Loucy (cell line): ENCODE results near the gene PCDHGA1.

Source experiments
- H2AFZ ChIP-seq: fragments of 200-600 bp; sonication (generic); 2 replicates; pipeline ENCODE4 v1.6.0; 2016; ENCODE audit warnings: antibody characterized with exemption, mild to moderate bottlenecking, low read length, moderate library complexity
- H3F3A ChIP-seq: fragments of 200-600 bp; 2 replicates; pipeline ENCODE4 v1.6.0; 2016; ENCODE audit warnings: antibody characterized with exemption, low read depth, mild to moderate bottlenecking
- H3K27me3 ChIP-seq: fragments of 200-600 bp; sonication (generic); 2 replicates; pipeline ENCODE4 v1.6.1; 2014; ENCODE audit warnings: low read length, mild to moderate bottlenecking; ENCODE audit not compliant: insufficient read depth, poor library complexity, severe bottlenecking
- H3K36me3 ChIP-seq: fragments of 200-600 bp; sonication (generic); 2 replicates; pipeline ENCODE4 v1.6.1; 2016; ENCODE audit warnings: low read length; ENCODE audit not compliant: insufficient read depth
- H3K4me1 ChIP-seq: fragments of 200-600 bp; sonication (generic); 2 replicates; pipeline ENCODE4 v1.5.1; 2014; ENCODE audit warnings: low read length, mild to moderate bottlenecking; ENCODE audit not compliant: insufficient read depth, poor library complexity, severe bottlenecking
- H3K4me2 ChIP-seq: fragments of 200-600 bp; sonication (generic); 2 replicates; pipeline ENCODE4 v1.6.0; 2014; ENCODE audit warnings: antibody characterized with exemption, low read length, low read depth, mild to moderate bottlenecking; ENCODE audit not compliant: poor library complexity, severe bottlenecking
- H3K4me3 ChIP-seq: fragments of 200-600 bp; sonication (generic); 2 replicates; pipeline ENCODE4 v1.5.1; 2014; ENCODE audit warnings: low read length, mild to moderate bottlenecking, mixed read lengths; ENCODE audit not compliant: poor library complexity, severe bottlenecking
- H3K79me2 ChIP-seq: fragments of 200-600 bp; sonication (generic); 2 replicates; pipeline ENCODE4 v1.6.1; 2014; ENCODE audit warnings: low read length; ENCODE audit not compliant: insufficient read depth
- H3K9ac ChIP-seq: fragments of 200-600 bp; sonication (generic); 2 replicates; pipeline ENCODE4 v1.6.0; 2014; ENCODE audit warnings: mild to moderate bottlenecking, low read depth, low read length, moderate library complexity; ENCODE audit not compliant: poor library complexity, severe bottlenecking
- H3K9me2 ChIP-seq: fragments of 200-600 bp; sonication (generic); replicated peaks from 2 replicates; pipeline ENCODE4 v1.6.1; 2016; ENCODE audit warnings: low read depth, low read length, mixed read lengths
- H3K9me3 ChIP-seq: fragments of 200-600 bp; sonication (generic); 2 replicates; pipeline ENCODE4 v1.6.1; 2014; ENCODE audit warnings: mild to moderate bottlenecking, antibody characterized with exemption, low read length, low read depth; ENCODE audit not compliant: insufficient read depth
- H4K20me1 ChIP-seq: fragments of 200-600 bp; sonication (generic); 2 replicates; pipeline ENCODE4 v1.6.0; 2014; ENCODE audit warnings: antibody characterized with exemption, low read length, mild to moderate bottlenecking; ENCODE audit not compliant: insufficient read depth, poor library complexity, severe bottlenecking
- CTCF ChIP-seq: fragments of 200-600 bp; sonication (generic); conservative IDR thresholded peaks from 2 replicates; pipeline ENCODE4 v1.5.1; 2014; ENCODE audit warnings: mild to moderate bottlenecking, antibody characterized with exemption, low read length
- EZH2phosphoT487 ChIP-seq: fragments of 200-600 bp; IDR thresholded peaks from 2 replicates; pipeline ENCODE4 v1.6.1; 2018; ENCODE audit warnings: antibody characterized with exemption, mild to moderate bottlenecking, moderate library complexity, borderline replicate concordance

Gene PCDHGA1

GRCh38 chr5:141488591-141489561 lies 158.6 kb downstream of the PCDHGA1 start, which contains the start of gene PCDHGC5:
TSS of gene PCDHGC5 (plus strand) at chr5:141489081. CDS start at chr5:141489241, 160 bp downstream.
- Histone ChIP-seq H3K27me3 (no peaks in the 10 kb centered on the region), H3K9me3 (no peaks in the 10 kb centered on the region), H3K4me2 (no peak within 1 kb of the TSS), H3K36me3 (no peaks in the 10 kb centered on the region), H3K4me3 (no peak within 1 kb of the TSS), H3K79me2 (no peaks in the 10 kb centered on the region), H3F3A (no peaks in the 10 kb centered on the region), H3K9me2 (no peaks in the 10 kb centered on the region), H3K9ac (no peak within 1 kb of the TSS), H3K4me1 (no peaks in the 10 kb centered on the region), H2AFZ (no peak within 1 kb of the TSS), H4K20me1 (no peaks in the 10 kb centered on the region)
- TF ChIP-seq CTCF (no peak), EZH2phosphoT487 (no peak)

GRCh38 chr5:141489841-141490240 lies 159.5 kb downstream of the PCDHGA1 start:
- H3K4me1 ChIP-seq = no peaks in the 10 kb centered on the region
- TF ChIP-seq EZH2phosphoT487 (no peak), CTCF (no peak)
- no peaks in the 10 kb centered on the region for H4K20me1 ChIP-seq
- H3K9me3 ChIP-seq = no peaks in the 10 kb centered on the region
- no peak overlapping the region for H3K4me3 ChIP-seq
- no peak overlapping the region for H2AFZ ChIP-seq
- no peaks in the 10 kb centered on the region for H3K36me3 ChIP-seq
- no peaks in the 10 kb centered on the region for H3K27me3 ChIP-seq
- no peaks in the 10 kb centered on the region for H3F3A ChIP-seq
- no peaks in the 10 kb centered on the region for H3K9me2 ChIP-seq
- H3K4me2 ChIP-seq = no peak overlapping the region
- no peaks in the 10 kb centered on the region for H3K79me2 ChIP-seq
- no peak overlapping the region for H3K9ac ChIP-seq

- Histone ChIP-seq H3K9ac (no peak overlapping the region), H3F3A (no peaks in the 10 kb centered on the region), H3K36me3 (no peaks in the 10 kb centered on the region), H3K27me3 (no peaks in the 10 kb centered on the region), H3K9me3 (no peaks in the 10 kb centered on the region), H3K79me2 (no peaks in the 10 kb centered on the region), H3K9me2 (no peaks in the 10 kb centered on the region), H4K20me1 (no peaks in the 10 kb centered on the region), H3K4me1 (no peaks in the 10 kb centered on the region), H3K4me2 (no peak overlapping the region), H3K4me3 (no peak overlapping the region), H2AFZ (no peak overlapping the region)
- TF ChIP-seq EZH2phosphoT487 (no peak), CTCF (no peak)
Observed at GRCh38 chr5:141490271-141490670, 160.0 kb downstream of the PCDHGA1 start.
